ENCODE results near the gene CELA2A.
A peak's percentile ranks its signal among the peaks of the same experiment; 100 is the strongest.
"Not testable (repeated sequence)": the region's sequence is repeated elsewhere in the genome, so short reads cannot be mapped to it uniquely, and the experiment has no call there.

CELA2A gene

DNA sequence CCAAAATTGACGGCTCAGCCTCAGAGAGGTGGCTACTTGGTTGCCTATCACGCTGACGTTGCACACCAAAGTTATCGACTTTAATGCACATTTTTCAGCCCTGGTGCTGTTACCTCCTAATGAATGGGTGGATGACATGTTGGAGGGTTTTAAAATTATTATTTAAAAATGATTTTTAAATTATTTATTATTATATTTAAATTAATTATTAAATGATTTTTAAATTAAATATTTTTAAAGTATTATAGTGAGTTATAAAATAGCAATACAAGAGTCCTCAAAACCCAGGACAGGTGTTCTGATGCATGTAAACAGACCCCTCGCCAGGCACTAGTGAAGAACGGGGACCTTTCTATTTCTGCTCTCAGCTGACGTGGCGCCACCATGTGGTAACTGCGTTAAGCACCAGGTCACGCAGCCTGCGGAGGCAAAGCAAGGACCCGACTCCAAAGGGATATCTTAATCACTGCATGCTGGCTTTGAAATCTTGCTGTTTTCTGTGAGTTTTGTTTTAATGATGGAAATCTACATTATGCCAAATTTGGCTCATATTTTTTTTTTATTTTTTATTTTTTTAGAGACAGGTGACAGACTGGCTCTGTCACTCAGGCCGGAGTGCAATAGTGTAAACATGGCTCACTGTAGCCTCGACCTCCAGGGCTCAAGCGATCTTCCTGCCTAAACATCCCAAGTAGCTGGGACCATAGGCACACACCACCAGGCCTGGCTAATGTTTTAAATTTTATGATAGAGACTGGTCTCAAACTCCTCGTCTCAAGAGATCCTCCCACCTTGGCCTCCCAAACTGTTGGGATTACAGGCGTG lies 44.9 kb downstream of the CELA2A start:
- DNase-seq (ENCODE audit: low spot score) = peak; percentile 63

DNA sequence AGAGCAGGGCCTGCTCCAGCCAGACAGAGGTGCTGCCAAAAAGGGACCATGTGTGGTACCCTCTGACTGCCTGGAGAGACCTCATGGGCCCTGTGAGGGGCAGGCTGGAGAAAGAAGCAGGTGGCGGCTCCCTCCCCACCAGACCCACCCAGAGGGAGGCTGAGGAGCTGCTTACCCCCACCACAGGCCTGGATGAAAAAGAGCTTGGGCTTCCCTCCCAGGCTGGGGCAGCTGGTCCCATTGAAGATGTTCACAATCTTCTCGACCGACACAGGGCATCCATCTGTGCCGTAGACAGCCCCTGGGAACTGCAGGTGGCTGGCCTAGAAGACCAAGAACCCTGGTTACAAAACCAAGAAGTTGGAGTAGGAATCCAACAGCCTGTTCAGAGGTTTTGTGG lies 47.9 kb downstream of the CELA2A start:
- DNase-seq (ENCODE audit: low spot score) = no peak

DNA sequence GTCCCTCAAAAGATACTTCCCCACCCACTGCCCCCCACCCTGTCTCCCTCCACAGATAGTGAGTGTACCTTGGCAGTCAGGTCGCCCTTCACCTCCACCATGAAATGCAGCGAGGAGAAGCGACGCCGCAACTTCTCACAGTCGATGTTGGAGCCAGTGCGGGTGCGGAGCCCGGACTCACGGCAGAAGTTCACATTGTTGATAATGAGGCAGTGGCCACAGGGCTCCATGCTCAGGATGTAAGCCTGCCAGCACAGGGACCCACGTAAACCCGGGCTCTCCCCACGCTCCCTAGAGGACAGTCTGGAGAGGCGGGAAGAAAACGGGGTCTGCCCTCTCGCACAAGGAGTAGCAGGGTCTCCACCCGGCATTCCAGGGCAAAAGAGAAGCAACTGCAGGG lies 50.3 kb downstream of the CELA2A start:
- DNase-seq (ENCODE audit: low spot score) = no peak

DNA sequence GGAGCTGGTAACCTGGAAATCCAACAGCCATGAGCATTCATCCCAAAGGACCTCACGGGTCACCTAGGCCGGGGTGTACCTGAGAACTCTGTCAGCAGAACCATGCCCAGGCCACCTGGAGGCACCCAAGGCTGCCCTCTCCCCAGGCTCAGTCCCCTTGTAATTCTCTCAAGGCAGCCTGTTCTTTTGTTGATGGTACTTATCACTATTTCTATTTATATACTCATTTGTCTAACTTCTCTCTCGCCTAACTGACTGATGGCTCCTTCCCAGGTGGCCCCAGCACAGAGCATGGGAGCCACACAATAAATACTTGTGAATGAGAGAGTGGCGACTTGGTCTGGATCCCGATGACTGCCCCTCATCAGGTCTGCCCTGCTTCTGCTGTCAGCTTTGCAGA lies 50.7 kb downstream of the CELA2A start:
- no peak for DNase-seq (ENCODE audit: low spot score)

GRCh38 chr1:15508700-15509487 lies 52.4 kb downstream of the CELA2A start:
- DNase-seq (ENCODE audit: low spot score) = no peak

DNA sequence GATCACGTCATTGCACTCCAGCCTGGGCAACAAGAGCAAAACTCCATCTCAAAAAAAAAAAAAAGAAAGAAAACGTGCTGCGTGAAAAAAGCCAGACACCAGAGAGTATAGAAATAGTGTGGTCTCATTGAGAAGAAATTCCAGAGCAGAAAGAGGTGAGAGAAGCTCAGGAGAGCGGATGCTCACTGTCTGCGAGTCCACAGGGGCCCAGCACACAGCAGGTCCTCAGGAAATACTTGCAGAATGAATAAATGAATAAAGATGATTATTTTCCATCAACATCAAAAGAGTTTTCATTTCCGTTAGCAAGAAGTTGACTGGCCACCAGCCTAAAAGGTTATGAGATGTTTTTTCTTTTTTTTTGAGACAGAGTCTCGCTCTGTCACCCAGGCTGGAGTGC lies 53.1 kb downstream of the CELA2A start:
- no peak for DNase-seq (ENCODE audit: low spot score)

DNA sequence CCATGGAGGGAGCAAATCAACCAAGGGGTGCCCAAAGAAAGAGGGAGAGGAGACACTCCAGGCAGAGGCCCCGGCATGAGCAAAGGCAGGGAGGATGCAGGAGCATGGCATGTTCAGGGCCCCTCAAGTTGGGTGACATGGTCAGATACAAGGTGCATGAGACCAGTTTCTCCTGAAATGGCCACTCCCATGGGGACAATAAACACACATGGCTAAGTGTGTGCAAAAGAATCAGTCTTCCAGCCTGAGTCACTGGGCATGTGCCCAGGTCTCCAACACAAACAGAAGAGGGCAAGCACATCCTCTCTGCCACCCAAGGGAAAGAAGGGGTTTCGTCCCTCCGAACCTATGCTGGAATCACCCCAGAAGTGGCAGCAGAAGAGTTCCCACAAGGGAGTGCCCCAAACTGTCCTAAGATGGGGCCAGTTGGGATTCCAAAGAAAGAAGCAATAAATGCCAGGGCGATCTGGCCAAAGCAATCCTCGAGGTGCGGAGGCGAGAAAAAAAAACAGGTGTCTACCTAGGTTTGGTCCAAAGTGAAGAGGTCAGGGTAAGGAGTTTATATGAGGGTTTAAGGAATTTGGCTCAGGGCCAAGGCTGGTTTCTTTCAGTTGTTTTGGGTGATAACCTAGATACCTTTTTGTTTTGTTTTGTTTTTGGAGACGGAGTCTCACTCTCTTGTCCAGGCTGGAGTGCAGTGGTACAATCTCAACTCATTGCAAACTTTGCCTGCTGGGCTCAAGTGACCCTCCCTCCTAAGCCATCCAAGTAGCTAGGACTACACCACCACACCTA lies 54.3 kb downstream of the CELA2A start:
- DNase-seq (ENCODE audit: low spot score) = no peak

DNA sequence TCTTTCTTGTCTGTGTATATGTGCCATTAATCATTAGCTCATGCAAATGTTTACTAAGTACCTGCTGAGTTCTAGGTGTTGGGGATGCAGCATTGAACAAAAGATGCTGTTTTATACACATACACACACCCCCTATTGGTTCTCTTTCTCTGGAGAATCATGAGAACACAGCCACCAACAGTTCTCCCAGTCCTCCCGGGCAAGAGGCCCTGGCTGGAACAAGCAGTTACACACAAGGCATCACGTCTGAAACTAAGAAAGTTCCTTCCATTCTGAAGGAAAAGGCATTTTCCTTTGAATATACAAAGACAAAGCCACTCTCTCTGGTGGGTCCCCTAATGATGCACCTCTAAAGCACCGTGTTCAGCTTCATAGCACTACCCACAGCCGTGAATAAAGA lies 56.7 kb downstream of the CELA2A start:
- DNase-seq (ENCODE audit: low spot score) = no peak

- no peak for DNase-seq (ENCODE audit: low spot score)
Observed at GRCh38 chr1:15513919-15514318, 57.4 kb downstream of the CELA2A start.

DNA sequence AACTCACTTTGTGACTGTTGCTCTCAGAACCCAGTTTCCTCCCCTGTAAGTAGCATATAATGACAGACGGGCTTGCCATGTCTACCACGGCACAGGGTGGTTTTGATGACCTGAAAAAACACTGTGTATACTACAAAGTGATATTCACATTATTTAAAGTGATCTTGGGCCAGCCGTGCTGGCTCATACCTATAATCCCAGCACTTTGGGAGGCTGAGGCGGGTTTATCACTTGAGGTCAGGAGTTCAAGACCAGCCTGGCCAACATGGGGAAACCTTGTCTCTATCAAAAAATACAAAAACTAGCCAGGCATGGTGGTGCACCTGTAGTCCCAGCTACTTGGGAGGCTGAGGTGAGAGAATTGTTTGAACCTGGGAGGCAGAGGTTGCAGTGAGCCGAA lies 58.0 kb downstream of the CELA2A start:
- not testable (repeated sequence) for DNase-seq (ENCODE audit: low spot score)

DNA sequence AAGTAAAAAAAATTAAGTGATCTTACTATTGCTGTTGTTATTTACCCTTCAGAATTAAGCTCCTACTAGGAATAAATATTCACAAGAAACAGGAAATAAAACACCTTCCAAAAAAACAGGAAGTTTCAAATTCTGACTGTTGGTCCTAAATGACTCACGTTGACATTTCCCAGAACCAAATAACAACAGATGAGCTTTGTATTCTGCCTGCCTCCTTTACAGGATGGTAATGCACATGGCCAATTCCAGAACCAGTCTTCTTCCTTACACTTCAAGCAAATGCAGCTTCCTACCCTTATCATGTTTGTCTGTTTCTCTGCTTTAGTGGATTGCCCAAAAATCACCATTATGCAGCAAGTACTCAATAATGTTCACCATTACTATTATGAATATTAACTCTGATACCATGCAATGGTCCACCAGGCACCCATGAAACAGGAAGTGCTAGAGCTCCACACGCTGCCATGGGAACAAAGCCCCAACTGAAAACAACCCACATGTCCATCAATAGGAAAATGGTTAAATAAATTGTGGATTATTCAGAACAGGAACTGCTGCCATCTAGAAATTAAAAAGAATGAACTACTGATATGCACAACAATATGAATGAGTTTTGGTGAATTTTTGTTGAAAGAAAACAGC lies 58.6 kb downstream of the CELA2A start:
- peak; percentile 45 for DNase-seq (ENCODE audit: low spot score)

DNA sequence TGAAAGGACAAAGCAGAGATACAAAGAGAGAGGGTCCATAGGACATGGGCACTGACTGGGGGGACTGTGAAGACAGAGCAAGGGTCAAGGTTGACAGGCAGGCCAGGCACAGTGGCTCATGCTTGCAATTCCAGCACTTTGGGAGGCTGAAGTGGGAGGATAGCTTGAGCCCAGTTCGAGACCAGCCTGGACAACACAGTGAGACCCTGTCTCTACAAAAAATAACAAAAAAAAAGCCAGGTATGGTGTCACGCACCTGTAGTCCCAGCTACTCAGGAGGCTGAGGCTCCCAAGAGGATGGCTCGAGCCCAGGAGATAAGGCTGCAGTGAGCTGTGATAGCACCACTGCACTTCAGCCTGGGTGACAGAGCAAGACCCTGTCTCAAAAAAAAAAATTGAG lies 63.1 kb downstream of the CELA2A start:
- no peak for DNase-seq (ENCODE audit: low spot score)

DNA sequence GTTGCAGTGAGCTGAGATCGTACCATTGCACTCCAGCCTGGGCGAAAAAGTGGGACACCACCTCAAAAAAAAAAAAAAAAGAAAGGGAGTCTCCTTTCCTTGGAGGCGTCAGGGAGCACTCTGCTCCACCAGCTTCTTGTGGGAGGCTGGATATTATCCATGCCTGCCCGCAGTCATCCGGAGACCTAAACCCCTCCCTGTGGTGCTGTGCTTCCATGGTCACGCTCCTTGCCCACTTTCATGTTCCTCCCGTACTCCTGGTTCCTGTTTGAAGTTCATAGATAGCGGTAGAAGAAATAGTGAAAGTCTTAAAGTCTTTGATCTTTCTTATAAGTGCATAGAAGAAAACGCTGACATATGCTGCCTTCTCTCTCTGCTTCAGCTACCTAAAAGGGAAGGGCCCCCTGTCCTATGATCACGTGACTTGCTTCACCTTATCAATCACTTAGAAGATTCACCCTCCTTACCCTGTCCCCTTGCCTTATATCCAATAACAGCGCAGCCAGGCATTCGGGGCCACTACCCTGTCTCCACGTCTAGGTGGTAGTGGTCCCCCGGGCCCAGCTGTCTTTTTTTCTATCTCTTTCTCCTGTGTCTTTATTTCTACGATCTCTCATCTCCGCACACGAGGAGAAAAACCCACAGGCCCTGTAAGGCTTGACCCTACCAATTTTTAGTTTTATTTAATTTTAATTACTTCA lies 64.8 kb downstream of the CELA2A start:
- DNase-seq (ENCODE audit: low spot score) = not testable (repeated sequence)

Measured in COLO829 (cell line).